Measurements from ENCODE around the gene SYT6.

- no peak for TF ChIP-seq CTCF (IDR thresholded peaks at IDR 0.05)
- TF ChIP-seq POLR2A (IDR thresholded peaks at IDR 0.05): no peak
These were observed 54.4 kb downstream of the SYT6 start for GRCh38 chr1:114099268-114099667.
